ENCODE results near the gene TP53BP1.
"Not testable (repeated sequence)": the region's sequence is repeated elsewhere in the genome, so short reads cannot be mapped to it uniquely, and the experiment has no call there.

The TP53BP1 gene

GRCh38 chr15:43492673-43493601 is at the start of gene TP53BP1:
TSS of gene TP53BP1 (minus strand) at chr15:43493156. CDS start at chr15:43493043, 113 bp downstream.
- FAIRE-seq (peak; percentile 91), DNase-seq (ENCODE audit: insufficient read length, low spot score) (peak; percentile 86)
- TF ChIP-seq POLR2A (IDR thresholded peaks at IDR 0.05; ENCODE audit: low read depth, low read length), result peak; percentile 59

- FAIRE-seq (no peak), DNase-seq (ENCODE audit: insufficient read length, low spot score) (no peak)
- no peak for TF ChIP-seq POLR2A (IDR thresholded peaks at IDR 0.05; ENCODE audit: low read depth, low read length)
Measured at GRCh38 chr15:43541785-43542184, 48.8 kb upstream of the TP53BP1 start.

- FAIRE-seq, result no peak
- no peak for TF ChIP-seq POLR2A (IDR thresholded peaks at IDR 0.05; ENCODE audit: low read depth, low read length)
- DNase-seq (ENCODE audit: insufficient read length, low spot score), result no peak
Measured at GRCh38 chr15:43538091-43538490, 45.1 kb upstream of the TP53BP1 start.

GRCh38 chr15:43534897-43535296 is 41.9 kb upstream of the TP53BP1 start:
- no peak for FAIRE-seq
- DNase-seq (ENCODE audit: insufficient read length, low spot score), result no peak
- TF ChIP-seq POLR2A (IDR thresholded peaks at IDR 0.05; ENCODE audit: low read depth, low read length), result no peak

GRCh38 chr15:43532826-43533225 is 39.9 kb upstream of the TP53BP1 start:
- FAIRE-seq, result not testable (repeated sequence)

GRCh38 chr15:43531018-43531670 is 38.2 kb upstream of the TP53BP1 start:
- FAIRE-seq, result no peak
- TF ChIP-seq POLR2A (IDR thresholded peaks at IDR 0.05; ENCODE audit: low read depth, low read length), result no peak
- no peak for DNase-seq (ENCODE audit: insufficient read length, low spot score)

More at GRCh38 chr15:43532826-43533225, 39.9 kb upstream of the TP53BP1 start:
- DNase-seq (ENCODE audit: insufficient read length, low spot score), result not testable (repeated sequence)

GRCh38 chr15:43529587-43530345 is 36.8 kb upstream of the TP53BP1 start:
- DNase-seq (ENCODE audit: insufficient read length, low spot score) (no peak), FAIRE-seq (no peak)
- TF ChIP-seq POLR2A (IDR thresholded peaks at IDR 0.05; ENCODE audit: low read depth, low read length), result no peak

- TF ChIP-seq POLR2A (IDR thresholded peaks at IDR 0.05; ENCODE audit: low read depth, low read length), result no peak
- no peak for DNase-seq (ENCODE audit: insufficient read length, low spot score)
- no peak for FAIRE-seq
Measured at GRCh38 chr15:43529141-43529540, 36.2 kb upstream of the TP53BP1 start.

GRCh38 chr15:43528542-43529007 is 35.6 kb upstream of the TP53BP1 start:
- no peak for TF ChIP-seq POLR2A (IDR thresholded peaks at IDR 0.05; ENCODE audit: low read depth, low read length)
- DNase-seq (ENCODE audit: insufficient read length, low spot score), result no peak
- FAIRE-seq, result no peak

GRCh38 chr15:43527802-43528541 is 35.0 kb upstream of the TP53BP1 start:
- no peak for TF ChIP-seq POLR2A (IDR thresholded peaks at IDR 0.05; ENCODE audit: low read depth, low read length)
- FAIRE-seq, result no peak

GRCh38 chr15:43527016-43527801 is 34.3 kb upstream of the TP53BP1 start:
- DNase-seq (ENCODE audit: insufficient read length, low spot score) (no peak), FAIRE-seq (no peak)
- no peak for TF ChIP-seq POLR2A (IDR thresholded peaks at IDR 0.05; ENCODE audit: low read depth, low read length)

More at GRCh38 chr15:43527802-43528541, 35.0 kb upstream of the TP53BP1 start:
- no peak for DNase-seq (ENCODE audit: insufficient read length, low spot score)

GRCh38 chr15:43526261-43526930 is 33.4 kb upstream of the TP53BP1 start:
- no peak for DNase-seq (ENCODE audit: insufficient read length, low spot score)
- no peak for FAIRE-seq

More at GRCh38 chr15:43526261-43526930, 33.4 kb upstream of the TP53BP1 start:
- TF ChIP-seq POLR2A (IDR thresholded peaks at IDR 0.05; ENCODE audit: low read depth, low read length), result no peak

All from H54 (cell line).